HEK293 (cell line): ENCODE measurements around the gene PLD3.

Source experiments
- CTCF ChIA-PET: fragments of 350-600 bp; formaldehyde crosslinking; extraction: SDS; loops from one replicate; lab custom pipeline; 2021; ENCODE audit warnings: antibody characterized with exemption; lab: Yijun Ruan, JAX
- POLR2A ChIA-PET: fragments of 300-600 bp; formaldehyde crosslinking; extraction: SDS; loops from one replicate; lab custom pipeline; 2020; ENCODE audit warnings: antibody characterized with exemption, inconsistent platforms; lab: Yijun Ruan, JAX
- H3K27ac ChIP-seq: fragments of 200-500 bp; sonication (Bioruptor generic); 2 replicates; pipeline ENCODE4 v1.5.1; 2014; ENCODE audit warnings: low read depth, low read length, control low read depth, inconsistent platforms; ENCODE audit errors: extremely low read depth
- H3K36me3 ChIP-seq, 2 experiments: fragments of 200-500 bp in 1 of 2; sonication (Bioruptor generic) in 1 of 2; 1 replicate in 1 of 2; 2 replicates in 1 of 2; pipeline ENCODE4 v1.5.1; 2014 to 2017; ENCODE audit warnings: inconsistent platforms in 2 of 2, low read length in 2 of 2; ENCODE audit not compliant: control insufficient read depth in 2 of 2, insufficient read depth in 1 of 2
- H3K4me1 ChIP-seq: fragments of 200-500 bp; sonication (Bioruptor generic); 2 replicates; pipeline ENCODE4 v1.5.1; 2014; ENCODE audit warnings: mild to moderate bottlenecking, low read length, inconsistent platforms; ENCODE audit not compliant: control insufficient read depth, insufficient read depth
- H3K4me3 ChIP-seq: 2 replicates; pipeline ENCODE4 v1.5.1; 2011; ENCODE audit warnings: low read depth, mild to moderate bottlenecking, control low read depth, low read length, moderate library complexity
- H3K9me3 ChIP-seq: fragments of 200-500 bp; sonication (Bioruptor generic); 2 replicates; pipeline ENCODE4 v1.5.1; 2014; ENCODE audit warnings: low read depth, low read length, inconsistent platforms; ENCODE audit not compliant: control insufficient read depth, insufficient read depth
- ATF2 ChIP-seq: fragments of 450-650 bp; formaldehyde crosslinking; IDR thresholded peaks from 2 replicates; pipeline ENCODE4 v1.5.1; 2016; ENCODE audit warnings: missing biosample characterization, missing genetic modification characterization, low read depth
- BCL11B ChIP-seq: fragments of 450-650 bp; formaldehyde crosslinking; IDR thresholded peaks from 2 replicates; pipeline ENCODE4 v1.5.1; 2016; ENCODE audit warnings: low read depth, missing biosample characterization, missing genetic modification characterization
- CTCF ChIP-seq: fragments of 450-650 bp; formaldehyde crosslinking; IDR thresholded peaks from 2 replicates; pipeline ENCODE4 v1.5.1; 2016; ENCODE audit warnings: missing biosample characterization, missing genetic modification characterization
- IKZF3 ChIP-seq: fragments of 450-650 bp; IDR thresholded peaks from 2 replicates; pipeline ENCODE4 v1.5.0; 2018; ENCODE audit warnings: missing biosample characterization, mild to moderate bottlenecking, missing genetic modification characterization, moderate library complexity
- OSR2 ChIP-seq: fragments of 450-650 bp; formaldehyde crosslinking; IDR thresholded peaks from 2 replicates; pipeline ENCODE4 v1.5.1; 2016; ENCODE audit warnings: missing biosample characterization, missing genetic modification characterization
- PBX3 ChIP-seq: sonication (generic); formaldehyde crosslinking; IDR thresholded peaks from 2 replicates; pipeline ENCODE4 v1.8.1; 2022; ENCODE audit warnings: mild to moderate bottlenecking, moderate library complexity, missing genetic modification reagents
- YY1 ChIP-seq: fragments of 450-650 bp; formaldehyde crosslinking; IDR thresholded peaks from 2 replicates; pipeline ENCODE4 v1.5.1; 2018; ENCODE audit warnings: missing biosample characterization, missing genetic modification characterization
- YY2 ChIP-seq: fragments of 450-650 bp; formaldehyde crosslinking; IDR thresholded peaks from 2 replicates; pipeline ENCODE4 v1.5.1; 2016; ENCODE audit warnings: missing biosample characterization, missing genetic modification characterization
- ZBTB17 ChIP-seq: fragments of 450-650 bp; formaldehyde crosslinking; IDR thresholded peaks from 2 replicates; pipeline ENCODE4 v1.5.1; 2016; ENCODE audit warnings: missing biosample characterization, missing genetic modification characterization
- ZFHX2 ChIP-seq: fragments of 450-650 bp; formaldehyde crosslinking; conservative IDR thresholded peaks from 2 replicates; pipeline ENCODE4 v1.5.1; 2016; ENCODE audit warnings: missing biosample characterization, missing genetic modification characterization
- ZFP41 ChIP-seq: fragments of 450-650 bp; formaldehyde crosslinking; IDR thresholded peaks from 2 replicates; pipeline ENCODE4 v1.5.1; 2016; ENCODE audit warnings: missing biosample characterization, missing genetic modification characterization, borderline replicate concordance
- ZNF202 ChIP-seq: fragments of 450-650 bp; formaldehyde crosslinking; IDR thresholded peaks from 2 replicates; pipeline ENCODE4 v1.5.1; 2016; ENCODE audit warnings: missing biosample characterization, missing genetic modification characterization, borderline replicate concordance
- ZNF239 ChIP-seq: fragments of 450-650 bp; formaldehyde crosslinking; IDR thresholded peaks from 2 replicates; pipeline ENCODE4 v1.5.1; 2016; ENCODE audit warnings: missing biosample characterization, missing genetic modification characterization
- ZNF280C ChIP-seq: fragments of 450-650 bp; formaldehyde crosslinking; IDR thresholded peaks from 2 replicates; pipeline ENCODE4 v1.5.1; 2016; ENCODE audit warnings: missing biosample characterization, missing genetic modification characterization
- ZNF292 ChIP-seq: fragments of 450-650 bp; formaldehyde crosslinking; IDR thresholded peaks from 2 replicates; pipeline ENCODE4 v1.5.1; 2016; ENCODE audit warnings: low read depth, missing biosample characterization, missing genetic modification characterization, borderline replicate concordance
- ZNF311 ChIP-seq: fragments of 450-650 bp; formaldehyde crosslinking; IDR thresholded peaks from 2 replicates; pipeline ENCODE4 v1.5.1; 2017; ENCODE audit warnings: missing biosample characterization, missing genetic modification characterization, borderline replicate concordance
- ZNF324 ChIP-seq: fragments of 450-650 bp; formaldehyde crosslinking; IDR thresholded peaks from 2 replicates; pipeline ENCODE4 v1.5.1; 2016; ENCODE audit warnings: missing biosample characterization, missing genetic modification characterization
- ZNF335 ChIP-seq: fragments of 450-650 bp; formaldehyde crosslinking; conservative IDR thresholded peaks from 2 replicates; pipeline ENCODE4 v1.5.1; 2016; ENCODE audit warnings: missing biosample characterization, missing genetic modification characterization
- ZNF37A ChIP-seq: fragments of 450-650 bp; IDR thresholded peaks from 2 replicates; pipeline ENCODE4 v1.5.1; 2018; ENCODE audit warnings: missing biosample characterization, missing genetic modification characterization
- ZNF398 ChIP-seq: fragments of 450-650 bp; formaldehyde crosslinking; IDR thresholded peaks from 2 replicates; pipeline ENCODE4 v1.5.1; 2017; ENCODE audit warnings: missing biosample characterization, missing genetic modification characterization
- ZNF433 ChIP-seq: fragments of 450-650 bp; formaldehyde crosslinking; IDR thresholded peaks from 2 replicates; pipeline ENCODE4 v1.5.1; 2016; ENCODE audit warnings: missing biosample characterization, missing genetic modification characterization, low read depth
- ZNF600 ChIP-seq: fragments of 450-650 bp; formaldehyde crosslinking; IDR thresholded peaks from 2 replicates; pipeline ENCODE4 v1.5.1; 2016; ENCODE audit warnings: missing biosample characterization, missing genetic modification characterization
- ZNF629 ChIP-seq: fragments of 450-650 bp; formaldehyde crosslinking; IDR thresholded peaks from 2 replicates; pipeline ENCODE4 v1.5.1; 2017; ENCODE audit warnings: missing biosample characterization, missing genetic modification characterization
- ZNF639 ChIP-seq: fragments of 450-650 bp; formaldehyde crosslinking; IDR thresholded peaks from 2 replicates; pipeline ENCODE4 v1.5.1; 2016; ENCODE audit warnings: missing biosample characterization, missing genetic modification characterization
- ZNF658 ChIP-seq: fragments of 450-650 bp; formaldehyde crosslinking; IDR thresholded peaks from 2 replicates; pipeline ENCODE4; 2016; ENCODE audit warnings: missing biosample characterization, missing genetic modification characterization
- ZNF791 ChIP-seq: fragments of 450-650 bp; formaldehyde crosslinking; IDR thresholded peaks from 2 replicates; pipeline ENCODE4 v1.5.1; 2016; ENCODE audit warnings: missing biosample characterization, missing genetic modification characterization
- ZSCAN16 ChIP-seq: fragments of 450-650 bp; formaldehyde crosslinking; IDR thresholded peaks from 2 replicates; pipeline ENCODE4 v1.5.1; 2016; ENCODE audit warnings: missing biosample characterization, missing genetic modification characterization

The PLD3 gene

GRCh38 chr19:40348125-40348913, at the start of gene PLD3, which contains the start of gene C19orf47:
Gene PLD3, plus strand, starts transcription at chr19:40348695. Its CDS starts 17,789 bp downstream, at chr19:40366484.
Gene C19orf47, minus strand, starts transcription at chr19:40348397. Its CDS starts 6,540 bp downstream, at chr19:40341857.
- peak within 1 kb of the TSS; percentile 73 for H3K27ac ChIP-seq
- CTCF ChIA-PET, result interaction anchor here (0.6 to 3.2 kb wide), 10 partner anchors 17 to 175 kb away, joined by 3 to 21 read pairs (median 4); no protein-coding TSS in a partner anchor
- H3K4me3 ChIP-seq, result peak within 1 kb of the TSS; percentile 71
- H3K36me3 ChIP-seq, result peaks cover 14 to 35% of the 10 kb centered on the region in 2 experiments
- POLR2A ChIA-PET, result interaction anchor here (0.6 to 3.3 kb wide), 51 partner anchors 8 to 912 kb away, joined by 3 to 45 read pairs (median 5); partner anchors contain the start of genes AKT2, BLVRB, DYRK1B and PRX
- peaks cover 8% of the 10 kb centered on the region for H3K4me1 ChIP-seq
- no peaks in the 10 kb centered on the region for H3K9me3 ChIP-seq
- TF ChIP-seq ZNF639 (tag by site-specific recombination) (peak; percentile 94), IKZF3 (tag by site-specific recombination) (peak; percentile 29; the same call in 1 of the 2 replicates), ZNF398 (tag by site-specific recombination) (peak; percentile 60), OSR2 (0 out of 2 replicates have a peak, but pooled peaks have one; percentile 28), ZNF239 (tag by site-specific recombination) (peak; percentile 35), ZNF433 (tag by site-specific recombination) (no peak; the same call in 1 of the 2 replicates), ZNF292 (peak; percentile 93; the same call in 1 of the 2 replicates), ZNF324 (0 out of 2 replicates have a peak, but pooled peaks have one; percentile 95), ZNF202 (tag by site-specific recombination) (no peak), ZNF37A (tag by site-specific recombination) (no peak), ZBTB17 (tag by site-specific recombination) (peak; percentile 87), ATF2 (0 out of 2 replicates have a peak, but pooled peaks have one; percentile 32), ZNF335 (tag by site-specific recombination) (no peak; the same call in 1 of the 2 replicates), ZNF629 (tag by site-specific recombination) (peak; percentile 91), CTCF (peak; percentile 22; the same call in 1 of the 2 replicates), ZSCAN16 (tag by site-specific recombination) (peak; percentile 86), ZNF311 (no peak), ZNF658 (no peak), ZFP41 (tag by site-specific recombination) (peak; percentile 56; the same call in 1 of the 2 replicates), ZNF600 (tag by site-specific recombination) (peak; percentile 83), PBX3 (CRISPR knock-in tag) (peak; percentile 87), ZFHX2 (tag by site-specific recombination) (peak; percentile 97), YY2 (tag by site-specific recombination) (peak; percentile 100), ZNF791 (peak; percentile 7; the same call in 1 of the 2 replicates), BCL11B (tag by site-specific recombination) (peak; percentile 25; the same call in 1 of the 2 replicates), ZNF280C (no peak), YY1 (tag by site-specific recombination) (peak; percentile 97; the same call in 1 of the 2 replicates)
